Measurements from ENCODE around the gene RPL35A. TPM values are rescaled to one million over a fixed set of nuclear protein-coding genes. Genes with fewer than 3 reads are reported as not detected.
"Not testable (repeated sequence)": the region's sequence is repeated elsewhere in the genome, so short reads cannot be mapped to it uniquely, and the experiment has no call there.

Gene RPL35A
- total RNA-seq, 1 donor from 2014 or later = 728 TPM

DNA sequence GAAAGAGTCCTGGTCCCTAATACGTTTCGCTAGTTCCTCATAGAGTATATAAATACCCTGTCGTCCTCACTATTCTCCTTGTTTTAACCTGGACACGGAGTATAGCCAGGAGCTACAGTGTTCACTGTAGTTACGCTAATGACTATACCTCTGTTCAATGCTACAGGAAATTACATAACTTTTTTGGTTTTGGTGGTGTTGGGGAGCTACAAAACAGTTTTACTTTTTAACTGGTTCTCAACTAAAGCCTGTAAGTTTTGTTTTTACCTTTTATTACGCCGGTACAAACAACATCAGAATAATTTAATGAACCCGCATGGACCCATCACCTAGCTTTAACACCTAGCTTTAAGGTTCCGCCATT lies 11.6 kb downstream of the RPL35A start:
- Mint-ChIP-seq H3K4me1 (ENCODE audit: low read depth, unreplicated experiment) (peaks cover 7% of the 10 kb centered on the region), H3K36me3 (ENCODE audit: unreplicated experiment) (no peaks in the 10 kb centered on the region), H3K27ac (ENCODE audit: unreplicated experiment) (no peak overlapping the region), H3K27me3 (ENCODE audit: unreplicated experiment) (no peaks in the 10 kb centered on the region), H3K4me3 (ENCODE audit: unreplicated experiment) (no peak overlapping the region), H3K9me3 (ENCODE audit: unreplicated experiment) (peaks cover 5% of the 10 kb centered on the region)
- TF ChIP-seq, protein P1, sequence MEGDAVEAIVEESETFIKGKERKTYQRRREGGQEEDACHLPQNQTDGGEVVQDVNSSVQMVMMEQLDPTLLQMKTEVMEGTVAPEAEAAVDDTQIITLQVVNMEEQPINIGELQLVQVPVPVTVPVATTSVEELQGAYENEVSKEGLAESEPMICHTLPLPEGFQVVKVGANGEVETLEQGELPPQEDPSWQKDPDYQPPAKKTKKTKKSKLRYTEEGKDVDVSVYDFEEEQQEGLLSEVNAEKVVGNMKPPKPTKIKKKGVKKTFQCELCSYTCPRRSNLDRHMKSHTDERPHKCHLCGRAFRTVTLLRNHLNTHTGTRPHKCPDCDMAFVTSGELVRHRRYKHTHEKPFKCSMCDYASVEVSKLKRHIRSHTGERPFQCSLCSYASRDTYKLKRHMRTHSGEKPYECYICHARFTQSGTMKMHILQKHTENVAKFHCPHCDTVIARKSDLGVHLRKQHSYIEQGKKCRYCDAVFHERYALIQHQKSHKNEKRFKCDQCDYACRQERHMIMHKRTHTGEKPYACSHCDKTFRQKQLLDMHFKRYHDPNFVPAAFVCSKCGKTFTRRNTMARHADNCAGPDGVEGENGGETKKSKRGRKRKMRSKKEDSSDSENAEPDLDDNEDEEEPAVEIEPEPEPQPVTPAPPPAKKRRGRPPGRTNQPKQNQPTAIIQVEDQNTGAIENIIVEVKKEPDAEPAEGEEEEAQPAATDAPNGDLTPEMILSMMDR (IDR thresholded peaks at IDR 0.05; ENCODE audit: partially characterized antibody, unreplicated experiment) = no peak
- no peak for DNase-seq

DNA sequence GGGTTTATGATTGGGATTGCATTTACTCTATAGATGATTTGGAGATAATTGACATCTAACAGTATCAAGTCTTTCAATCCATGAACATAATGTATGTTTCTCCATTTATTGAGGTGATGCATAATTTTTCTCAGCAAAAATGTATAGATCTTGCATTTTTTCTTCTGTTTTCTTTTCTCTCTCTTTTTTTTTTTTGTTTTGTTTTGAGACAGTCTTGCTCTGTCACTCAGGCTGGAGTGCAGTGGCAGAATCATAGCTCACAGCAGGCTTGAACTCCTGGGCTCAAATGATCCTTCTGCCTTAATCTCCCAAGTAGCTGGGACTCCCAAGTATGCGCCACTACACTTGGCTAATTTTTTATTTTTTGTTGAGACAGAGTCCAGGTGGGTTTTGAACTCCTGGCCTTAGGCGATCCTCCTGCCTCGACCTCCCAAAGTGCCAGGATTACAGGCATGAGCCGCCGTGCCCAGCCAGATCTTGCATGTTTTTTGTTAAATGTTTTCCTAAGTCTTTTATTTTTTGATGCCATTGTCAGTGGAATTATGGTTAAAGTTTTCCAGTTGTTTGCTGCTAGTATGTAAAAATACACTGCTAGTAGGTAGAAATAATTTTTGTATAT lies 13.1 kb downstream of the RPL35A start:
- peaks cover 5% of the 10 kb centered on the region for H3K36me3 Mint-ChIP-seq (ENCODE audit: unreplicated experiment)
- peaks cover 7% of the 10 kb centered on the region for H3K4me1 Mint-ChIP-seq (ENCODE audit: low read depth, unreplicated experiment)
- no peak for DNase-seq
- H3K27ac Mint-ChIP-seq (ENCODE audit: unreplicated experiment) = no peak overlapping the region
- no peaks in the 10 kb centered on the region for H3K27me3 Mint-ChIP-seq (ENCODE audit: unreplicated experiment)
- no peak overlapping the region for H3K4me3 Mint-ChIP-seq (ENCODE audit: unreplicated experiment)
- TF ChIP-seq, protein P1 (IDR thresholded peaks at IDR 0.05; ENCODE audit: partially characterized antibody, unreplicated experiment) = no peak
- peaks cover 9% of the 10 kb centered on the region for H3K9me3 Mint-ChIP-seq (ENCODE audit: unreplicated experiment)

DNA sequence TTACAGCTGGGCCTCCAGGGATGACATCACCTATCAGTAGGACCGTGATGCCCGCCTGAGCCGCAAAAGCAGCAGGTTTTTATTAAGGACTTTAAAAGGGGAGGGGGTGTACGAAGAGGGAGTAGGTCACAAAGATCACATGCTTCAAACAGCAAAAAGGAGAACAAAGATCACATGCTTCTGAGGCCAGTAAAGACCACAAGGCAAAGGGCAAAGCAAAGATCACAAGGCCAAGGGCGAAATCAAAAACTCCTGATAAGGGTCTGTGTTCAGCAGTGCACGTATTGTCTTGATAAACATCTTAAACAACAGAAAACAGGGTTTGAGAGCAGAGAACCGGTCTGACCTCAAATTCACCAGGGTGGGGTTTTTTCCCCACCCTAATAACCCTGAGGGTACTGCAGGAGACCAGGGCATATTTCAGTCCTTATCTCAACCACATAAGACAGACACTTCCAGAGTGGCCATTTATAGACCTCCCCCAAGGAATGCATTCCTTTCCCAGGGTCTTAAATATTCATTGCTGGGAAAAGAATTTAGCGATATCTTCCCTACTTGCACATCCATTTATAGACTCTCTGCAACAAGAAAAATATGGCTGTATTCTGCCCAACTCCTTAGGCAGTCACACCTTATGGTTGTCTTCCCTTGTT lies 17.5 kb downstream of the RPL35A start:
- H3K27me3 Mint-ChIP-seq (ENCODE audit: unreplicated experiment); H3K9me3 Mint-ChIP-seq (ENCODE audit: unreplicated experiment); H3K4me1 Mint-ChIP-seq (ENCODE audit: low read depth, unreplicated experiment); DNase-seq; H3K4me3 Mint-ChIP-seq (ENCODE audit: unreplicated experiment); H3K27ac Mint-ChIP-seq (ENCODE audit: unreplicated experiment): not testable (repeated sequence)
- H3K36me3 Mint-ChIP-seq (ENCODE audit: unreplicated experiment) = peaks cover 10% of the 10 kb centered on the region

DNA sequence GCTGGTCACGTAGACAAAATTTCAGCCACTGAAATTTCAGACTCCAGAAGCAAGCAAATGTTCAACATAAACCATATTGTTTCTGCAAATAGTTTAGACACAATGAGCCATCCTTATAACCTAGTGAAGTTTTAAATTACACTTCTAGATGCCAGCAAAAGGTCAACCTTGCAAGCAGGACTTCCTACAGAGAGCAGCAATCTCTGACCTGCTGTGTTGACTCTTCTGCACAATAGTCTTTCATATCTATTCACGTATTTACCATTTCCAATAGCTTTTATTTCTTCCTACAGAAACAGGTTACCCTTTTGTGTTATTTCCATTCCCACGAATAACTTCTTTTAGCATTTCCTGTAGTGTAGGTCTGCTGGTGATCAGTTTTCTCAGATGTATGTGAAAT lies 20.6 kb downstream of the RPL35A start:
- no peaks in the 10 kb centered on the region for H3K27me3 Mint-ChIP-seq (ENCODE audit: unreplicated experiment)

DNA sequence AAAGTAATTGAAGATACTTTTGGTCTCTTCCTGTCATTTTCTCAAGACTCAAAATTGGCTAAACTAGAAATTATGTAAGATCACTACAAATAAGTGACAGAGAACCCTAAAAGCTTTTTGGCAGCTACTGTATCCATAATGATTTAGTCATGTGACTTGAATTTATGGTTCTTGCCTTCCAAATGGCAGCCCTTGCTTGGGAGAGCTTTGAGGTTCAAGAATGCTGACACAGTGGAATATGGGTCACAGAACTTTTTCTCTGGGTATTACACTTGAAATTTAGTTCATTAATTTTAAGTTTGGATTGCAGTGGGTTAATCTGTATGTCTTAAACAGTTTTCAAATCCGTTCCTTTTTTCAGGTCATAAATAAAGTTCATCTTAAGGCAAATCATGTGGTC lies 24.0 kb downstream of the RPL35A start:
- no peak overlapping the region for H3K4me3 Mint-ChIP-seq (ENCODE audit: unreplicated experiment)
- no peaks in the 10 kb centered on the region for H3K4me1 Mint-ChIP-seq (ENCODE audit: low read depth, unreplicated experiment)
- no peaks in the 10 kb centered on the region for H3K27me3 Mint-ChIP-seq (ENCODE audit: unreplicated experiment)
- H3K36me3 Mint-ChIP-seq (ENCODE audit: unreplicated experiment) = peaks cover 5% of the 10 kb centered on the region
- TF ChIP-seq, protein P1 (IDR thresholded peaks at IDR 0.05; ENCODE audit: partially characterized antibody, unreplicated experiment) = no peak
- H3K27ac Mint-ChIP-seq (ENCODE audit: unreplicated experiment) = no peak overlapping the region
- peaks cover 1% of the 10 kb centered on the region for H3K9me3 Mint-ChIP-seq (ENCODE audit: unreplicated experiment)
- DNase-seq = no peak

More for the DNA sequence above, 20.6 kb downstream of the RPL35A start:
- TF ChIP-seq, protein P1 (IDR thresholded peaks at IDR 0.05; ENCODE audit: partially characterized antibody, unreplicated experiment) = no peak
- H3K36me3 Mint-ChIP-seq (ENCODE audit: unreplicated experiment) = peaks cover 10% of the 10 kb centered on the region
- no peak for DNase-seq
- peaks cover 5% of the 10 kb centered on the region for H3K9me3 Mint-ChIP-seq (ENCODE audit: unreplicated experiment)
- no peak overlapping the region for H3K4me3 Mint-ChIP-seq (ENCODE audit: unreplicated experiment)
- H3K4me1 Mint-ChIP-seq (ENCODE audit: low read depth, unreplicated experiment) = no peaks in the 10 kb centered on the region
- H3K27ac Mint-ChIP-seq (ENCODE audit: unreplicated experiment) = no peak overlapping the region

All from glutamatergic neuron (in vitro differentiated cells).